Astrocyte of the cerebellum (primary cell): ENCODE results near the gene KAT7.
A peak's percentile ranks its signal among the peaks of the same experiment; 100 is the strongest.

Experiments
- DNase-seq: peaks from one replicate; pipeline ENCODE4 v3.0.0-alpha.2; 2011; ENCODE audit warnings: low read depth
- H3K4me3 ChIP-seq: 2 replicates; pipeline ENCODE4 v1.5.1; 2011; ENCODE audit warnings: mild to moderate bottlenecking, low read depth, low read length, moderate library complexity
- CTCF ChIP-seq: IDR thresholded peaks from 2 replicates; pipeline ENCODE4 v1.5.1; 2012; ENCODE audit warnings: low read length, low read depth, moderate library complexity, mild to moderate bottlenecking; ENCODE audit errors: missing control alignments
- in situ Hi-C: cut with HindIII; loops from 2 replicates; pipeline ENCODE4 v1.10.0; 2017; ENCODE audit warnings: low sequenced_read_pairs

KAT7 gene

GRCh38 chr17:49843774-49844350 lies 55.4 kb downstream of the KAT7 start:
- in situ Hi-C loops, result no loop called here
- no peak overlapping the region for H3K4me3 ChIP-seq
- TF ChIP-seq CTCF, result peak; percentile 37
- no peak for DNase-seq

- in situ Hi-C loops, result no loop called here
- DNase-seq, result no peak
- no peak overlapping the region for H3K4me3 ChIP-seq
- no peak for TF ChIP-seq CTCF
These were observed 56.8 kb downstream of the KAT7 start for GRCh38 chr17:49845321-49845720.

GRCh38 chr17:49846938-49847712 lies 58.6 kb downstream of the KAT7 start:
- in situ Hi-C loops, result no loop called here
- no peak for DNase-seq
- no peak for TF ChIP-seq CTCF
- no peak overlapping the region for H3K4me3 ChIP-seq

DNA sequence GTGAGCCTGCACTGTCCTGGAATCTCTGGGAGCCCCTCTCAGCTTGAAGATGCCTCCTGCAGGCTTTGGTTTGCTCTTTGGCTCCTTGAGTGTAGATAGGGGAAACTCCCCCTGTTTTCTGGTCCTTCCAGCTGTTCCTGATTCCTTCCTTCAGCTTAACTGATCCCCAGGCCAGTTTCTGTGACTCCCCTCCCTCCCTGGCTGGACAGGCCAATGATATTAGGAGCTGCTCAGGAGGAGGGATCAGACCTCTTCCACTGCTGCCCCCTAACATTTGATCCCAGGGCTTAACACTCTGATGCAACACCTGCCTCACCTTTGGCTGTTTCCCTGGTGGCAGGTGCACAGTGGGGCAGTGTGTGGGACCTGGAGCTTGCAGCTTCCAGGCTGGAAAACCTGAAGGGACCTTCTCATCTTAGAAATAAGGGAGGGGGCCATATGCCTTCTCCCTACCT lies 59.6 kb downstream of the KAT7 start, which contains the start of gene TAC4:
TAC4 (minus strand) TSS at position 51 of the 455 bp plus-strand sequence. CDS start 52 bp downstream, outside the sequence.
- DNase-seq, result no peak
- no peak for TF ChIP-seq CTCF
- H3K4me3 ChIP-seq, result no peak within 1 kb of the TSS
- in situ Hi-C loops, result no loop called here

- no peak overlapping the region for H3K4me3 ChIP-seq
- TF ChIP-seq CTCF, result no peak
- DNase-seq, result no peak
- in situ Hi-C loops, result no loop called here
These were observed 60.3 kb downstream of the KAT7 start for GRCh38 chr17:49848739-49849138.

GRCh38 chr17:49850218-49850610 lies 61.7 kb downstream of the KAT7 start:
- no peak overlapping the region for H3K4me3 ChIP-seq
- in situ Hi-C loops, result loop anchor here (5.0 kb wide), 1 partner anchor 57 kb away; no protein-coding TSS in a partner anchor
- TF ChIP-seq CTCF, result no peak
- no peak for DNase-seq
